ENCODE data around the gene SSRP1. TPM values are rescaled to one million over a fixed set of nuclear protein-coding genes. Genes with fewer than 3 reads are reported as not detected.

Gene SSRP1
- total RNA-seq, 1 experiment from 2014 or later = 290 TPM

DNA sequence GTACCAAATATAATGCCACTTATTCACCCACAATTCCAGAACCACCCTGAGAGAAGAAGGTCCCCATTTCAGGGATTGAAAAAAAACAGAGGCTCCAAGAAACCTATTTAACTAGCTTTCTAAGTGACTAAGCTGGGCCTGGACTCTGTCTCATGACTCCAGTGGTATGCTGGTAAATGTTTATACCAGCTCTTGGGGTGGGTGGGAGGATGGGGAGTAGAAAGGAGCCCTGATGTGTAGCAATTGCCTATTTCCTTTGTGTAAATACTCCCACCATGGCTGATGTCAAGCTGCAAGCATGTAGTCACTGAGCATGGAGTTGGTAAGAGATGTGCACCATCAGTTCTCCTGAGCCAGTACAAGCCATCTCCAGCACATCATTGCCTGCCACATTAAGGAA is 42.5 kb upstream of the SSRP1 start:
- H3K27me3 ChIP-seq (ENCODE audit: insufficient read depth, low read depth) = peaks cover 59% of the 10 kb centered on the region
- CTCF ChIA-PET = interaction anchor here (0.6 kb wide), 1 partner anchor 537 kb away, joined by 3 read pairs; no protein-coding TSS in a partner anchor
- no peak for TF ChIP-seq EZH2 (IDR thresholded peaks at IDR 0.05; ENCODE audit: low read depth)
- TF ChIP-seq, protein P1, sequence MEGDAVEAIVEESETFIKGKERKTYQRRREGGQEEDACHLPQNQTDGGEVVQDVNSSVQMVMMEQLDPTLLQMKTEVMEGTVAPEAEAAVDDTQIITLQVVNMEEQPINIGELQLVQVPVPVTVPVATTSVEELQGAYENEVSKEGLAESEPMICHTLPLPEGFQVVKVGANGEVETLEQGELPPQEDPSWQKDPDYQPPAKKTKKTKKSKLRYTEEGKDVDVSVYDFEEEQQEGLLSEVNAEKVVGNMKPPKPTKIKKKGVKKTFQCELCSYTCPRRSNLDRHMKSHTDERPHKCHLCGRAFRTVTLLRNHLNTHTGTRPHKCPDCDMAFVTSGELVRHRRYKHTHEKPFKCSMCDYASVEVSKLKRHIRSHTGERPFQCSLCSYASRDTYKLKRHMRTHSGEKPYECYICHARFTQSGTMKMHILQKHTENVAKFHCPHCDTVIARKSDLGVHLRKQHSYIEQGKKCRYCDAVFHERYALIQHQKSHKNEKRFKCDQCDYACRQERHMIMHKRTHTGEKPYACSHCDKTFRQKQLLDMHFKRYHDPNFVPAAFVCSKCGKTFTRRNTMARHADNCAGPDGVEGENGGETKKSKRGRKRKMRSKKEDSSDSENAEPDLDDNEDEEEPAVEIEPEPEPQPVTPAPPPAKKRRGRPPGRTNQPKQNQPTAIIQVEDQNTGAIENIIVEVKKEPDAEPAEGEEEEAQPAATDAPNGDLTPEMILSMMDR (conservative IDR thresholded peaks at IDR 0.05) = no peak
- no TSS peak for BruUV-seq (replicated peaks)
- H3K4me1 ChIP-seq (replicated peaks; ENCODE audit: insufficient read depth) = no peaks in the 10 kb centered on the region
- H3K4me2 ChIP-seq = no peak overlapping the region
- H3K9me3 ChIP-seq (ENCODE audit: insufficient read depth, low read depth) = no peaks in the 10 kb centered on the region
- H2AFZ ChIP-seq = no peak overlapping the region
- no peak for DNase-seq
- no peaks in the 10 kb centered on the region for H3K9me2 ChIP-seq (ENCODE audit: insufficient read depth)
- H3K36me3 ChIP-seq (ENCODE audit: low read depth) = no peaks in the 10 kb centered on the region
- no peaks in the 10 kb centered on the region for H3K79me2 ChIP-seq (ENCODE audit: low read depth)
- POLR2A ChIA-PET (ENCODE audit: unreplicated experiment) = no interaction called here
- H3K4me3 ChIP-seq = no peak overlapping the region
- H3F3A ChIP-seq (ENCODE audit: insufficient read depth, low read depth) = no peaks in the 10 kb centered on the region
- H3K27ac ChIP-seq = no peak overlapping the region
- no peaks in the 10 kb centered on the region for H4K20me1 ChIP-seq (ENCODE audit: insufficient read depth)
- intact Hi-C loops (cut with micrococcal nuclease; ENCODE audit: unreplicated experiment) = no loop called here

- no peak for DNase-seq
- Histone ChIP-seq H3K4me2 (no peak overlapping the region), H3K27me3 (ENCODE audit: insufficient read depth, low read depth) (peaks cover 48% of the 10 kb centered on the region), H3K9me2 (ENCODE audit: insufficient read depth) (no peaks in the 10 kb centered on the region), H4K20me1 (ENCODE audit: insufficient read depth) (no peaks in the 10 kb centered on the region), H3K27ac (no peak overlapping the region), H3K4me1 (replicated peaks; ENCODE audit: insufficient read depth) (no peaks in the 10 kb centered on the region), H3K9me3 (ENCODE audit: insufficient read depth, low read depth) (no peaks in the 10 kb centered on the region), H3F3A (ENCODE audit: insufficient read depth, low read depth) (no peaks in the 10 kb centered on the region), H3K36me3 (ENCODE audit: low read depth) (no peaks in the 10 kb centered on the region), H2AFZ (no peak overlapping the region), H3K4me3 (no peak overlapping the region), H3K79me2 (ENCODE audit: low read depth) (no peaks in the 10 kb centered on the region)
- intact Hi-C loops (cut with micrococcal nuclease; ENCODE audit: unreplicated experiment) = no loop called here
- CTCF ChIA-PET = no interaction called here
- POLR2A ChIA-PET (ENCODE audit: unreplicated experiment) = no interaction called here
- BruUV-seq (replicated peaks) = no TSS peak
- TF ChIP-seq, protein P1 (conservative IDR thresholded peaks at IDR 0.05) = no peak
- no peak for TF ChIP-seq EZH2 (IDR thresholded peaks at IDR 0.05; ENCODE audit: low read depth)
Measured at GRCh38 chr11:57377107-57377506, 41.4 kb upstream of the SSRP1 start.

- intact Hi-C loops (cut with micrococcal nuclease; ENCODE audit: unreplicated experiment) = no loop called here
- POLR2A ChIA-PET (ENCODE audit: unreplicated experiment) = interaction anchor here (0.6 kb wide), 1 partner anchor 504 kb away, joined by 3 read pairs; no protein-coding TSS in a partner anchor
- Histone ChIP-seq H4K20me1 (ENCODE audit: insufficient read depth) (no peaks in the 10 kb centered on the region), H3K9me3 (ENCODE audit: insufficient read depth, low read depth) (no peaks in the 10 kb centered on the region), H2AFZ (no peak overlapping the region), H3K27ac (no peak overlapping the region), H3K27me3 (ENCODE audit: insufficient read depth, low read depth) (peaks cover 44% of the 10 kb centered on the region), H3F3A (ENCODE audit: insufficient read depth, low read depth) (no peaks in the 10 kb centered on the region), H3K4me1 (replicated peaks; ENCODE audit: insufficient read depth) (no peaks in the 10 kb centered on the region), H3K4me2 (no peak overlapping the region), H3K4me3 (no peak overlapping the region), H3K36me3 (ENCODE audit: low read depth) (no peaks in the 10 kb centered on the region), H3K9me2 (ENCODE audit: insufficient read depth) (no peaks in the 10 kb centered on the region), H3K79me2 (ENCODE audit: low read depth) (no peaks in the 10 kb centered on the region)
- peak in 1 of 2 experiments; percentile 11 for DNase-seq
- no peak for TF ChIP-seq EZH2 (IDR thresholded peaks at IDR 0.05; ENCODE audit: low read depth)
- TF ChIP-seq, protein P1 (conservative IDR thresholded peaks at IDR 0.05) = no peak
- no TSS peak for BruUV-seq (replicated peaks)
- CTCF ChIA-PET = interaction anchor here (0.7 kb wide), 1 partner anchor 26 kb away, joined by 9 read pairs; no protein-coding TSS in a partner anchor
Measured at GRCh38 chr11:57376095-57377090, 40.7 kb upstream of the SSRP1 start.
